ENCODE results near the gene DLG1.
"Not testable (repeated sequence)": the region's sequence is repeated elsewhere in the genome, so short reads cannot be mapped to it uniquely, and the experiment has no call there.

The DLG1 gene

GRCh38 chr3:197076415-197076814 is 222.0 kb downstream of the DLG1 start:
- DNase-seq = no peak

GRCh38 chr3:197068077-197068476 is 230.3 kb downstream of the DLG1 start:
- DNase-seq = no peak

GRCh38 chr3:197064771-197065170 is 233.6 kb downstream of the DLG1 start:
- DNase-seq = no peak

GRCh38 chr3:197062446-197062845 is 236.0 kb downstream of the DLG1 start:
- DNase-seq = no peak

GRCh38 chr3:197051637-197052036 is 246.8 kb downstream of the DLG1 start:
- not testable (repeated sequence) for DNase-seq

GRCh38 chr3:197050511-197050910 is 247.9 kb downstream of the DLG1 start:
- DNase-seq = no peak

- DNase-seq = no peak
Observed at GRCh38 chr3:197042539-197042938, 255.9 kb downstream of the DLG1 start.

GRCh38 chr3:197041875-197042488 is 256.4 kb downstream of the DLG1 start:
- DNase-seq = no peak

GRCh38 chr3:197040658-197041057 is 257.8 kb downstream of the DLG1 start:
- DNase-seq = no peak

GRCh38 chr3:197038679-197039462 is 259.5 kb downstream of the DLG1 start:
- DNase-seq = no peak

- no peak for DNase-seq
Observed at GRCh38 chr3:197035577-197035976, 262.8 kb downstream of the DLG1 start.

- not testable (repeated sequence) for DNase-seq
Observed at GRCh38 chr3:197034778-197035177, 263.6 kb downstream of the DLG1 start.

- not testable (repeated sequence) for DNase-seq
Observed at GRCh38 chr3:197033764-197034163, 264.6 kb downstream of the DLG1 start.

GRCh38 chr3:197031315-197032285 is 266.8 kb downstream of the DLG1 start:
- no peak for DNase-seq

GRCh38 chr3:197030379-197031314 is 267.8 kb downstream of the DLG1 start:
- no peak for DNase-seq

- DNase-seq = peak; percentile 31 to 70 (median 51)
Observed at GRCh38 chr3:197029511-197030167, 268.8 kb downstream of the DLG1 start, which contains the start of gene MELTF. TSS of gene MELTF (minus strand) at chr3:197029817. CDS start at chr3:197029702, 115 bp downstream.

- DNase-seq = no peak
Observed at GRCh38 chr3:197028728-197029510, 269.5 kb downstream of the DLG1 start.

- DNase-seq = no peak
Observed at GRCh38 chr3:197027896-197028727, 270.3 kb downstream of the DLG1 start.

GRCh38 chr3:197027151-197027895 is 271.1 kb downstream of the DLG1 start:
- no peak for DNase-seq
